Fibroblast of lung (primary cell): Measurements from ENCODE around the gene WDFY3.

Experiments
- CTCF ChIP-seq, 2 donors: IDR thresholded peaks in 1 of 2; conservative IDR thresholded peaks in 1 of 2; 1 replicate in 1 of 2; 2 replicates in 1 of 2; pipeline ENCODE4 v1.5.1; 2011 to 2012; ENCODE audit warnings: low read length in 2 of 2, control low read depth in 1 of 2, inconsistent platforms in 1 of 2, low read depth in 1 of 2, mild to moderate bottlenecking in 1 of 2
- EZH2 ChIP-seq: IDR thresholded peaks from 2 replicates; pipeline ENCODE4 v1.5.1; 2012; ENCODE audit warnings: low read length, control low read depth, mild to moderate bottlenecking; ENCODE audit errors: missing control alignments

DNA sequence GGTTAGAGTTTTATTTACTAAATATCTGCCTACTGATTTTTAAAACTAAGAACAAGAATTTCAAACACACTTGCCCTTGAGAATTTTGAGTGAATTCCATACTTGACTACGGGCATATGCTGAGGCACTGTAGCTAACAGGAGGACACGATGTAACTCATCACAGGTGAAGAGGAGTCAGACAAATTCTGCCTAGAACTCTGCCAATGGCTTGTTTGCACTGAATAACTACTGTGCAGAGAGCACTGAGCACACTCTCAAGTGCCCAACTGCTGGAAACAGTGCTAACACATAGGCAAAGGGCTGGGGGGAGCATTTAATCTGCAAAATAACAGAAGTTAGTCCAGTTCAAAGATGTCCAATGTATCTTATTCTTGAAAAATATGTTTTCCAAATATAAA, 104.4 kb downstream of the WDFY3 start:
- TF ChIP-seq CTCF (conservative IDR thresholded peaks at IDR 0.05 in 1 of 2, IDR thresholded peaks at IDR 0.05 in 1 of 2; ENCODE audit: low read depth in 1 of 2, low read length in 2 of 2): no peak
- no peak for TF ChIP-seq EZH2
